ENCODE measurements around the gene PTMA.
"Not testable (repeated sequence)": the region's sequence is repeated elsewhere in the genome, so short reads cannot be mapped to it uniquely, and the experiment has no call there.

PTMA gene

GRCh38 chr2:231707927-231708772, at the start of gene PTMA:
Gene PTMA, plus strand, starts transcription at chr2:231708525. Its CDS starts 182 bp downstream, at chr2:231708707.
- DNase-seq (ENCODE audit: insufficient read length, low spot score) (no peak), FAIRE-seq (no peak)
- no peak for TF ChIP-seq CTCF (IDR thresholded peaks at IDR 0.05; ENCODE audit: insufficient read depth, missing control alignments)

- not testable (repeated sequence) for FAIRE-seq; DNase-seq (ENCODE audit: insufficient read length, low spot score)
Observed at GRCh38 chr2:231660073-231660472, 48.3 kb upstream of the PTMA start.

- TF ChIP-seq CTCF (IDR thresholded peaks at IDR 0.05; ENCODE audit: insufficient read depth, missing control alignments) = no peak
- no peak for FAIRE-seq
- no peak for DNase-seq (ENCODE audit: insufficient read length, low spot score)
Observed at GRCh38 chr2:231660860-231661259, 47.5 kb upstream of the PTMA start.

DNA sequence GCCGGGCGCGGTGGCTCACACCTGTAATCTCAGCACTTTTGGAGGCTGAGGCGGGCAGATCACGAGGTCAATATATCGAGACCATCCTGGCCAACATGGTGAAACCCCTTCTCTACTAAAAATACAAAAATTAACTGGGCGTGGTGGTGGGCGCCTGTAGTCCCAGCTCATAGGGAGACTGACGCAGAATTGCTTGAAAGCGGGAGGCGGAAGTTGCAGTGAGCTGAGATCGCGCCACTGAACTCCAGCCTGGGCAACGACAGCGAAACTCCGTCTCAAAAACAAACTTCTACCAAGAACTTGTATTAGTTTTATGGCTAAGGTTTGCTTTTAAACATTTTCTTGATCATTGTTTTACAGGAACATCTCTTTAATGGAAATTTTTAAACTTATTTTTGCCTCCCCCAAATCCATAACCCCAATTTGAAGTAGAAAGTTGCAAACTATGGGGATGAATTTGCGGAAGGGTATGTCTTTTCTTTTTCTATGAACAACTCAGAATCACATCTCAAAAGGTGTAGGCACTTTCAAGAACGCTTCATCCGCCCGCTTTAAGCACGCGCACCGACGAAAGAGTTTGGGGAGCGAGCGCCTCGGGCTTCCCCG, 46.8 kb upstream of the PTMA start:
- TF ChIP-seq CTCF (IDR thresholded peaks at IDR 0.05; ENCODE audit: insufficient read depth, missing control alignments) = no peak
- FAIRE-seq = no peak
- DNase-seq (ENCODE audit: insufficient read length, low spot score) = no peak

DNA sequence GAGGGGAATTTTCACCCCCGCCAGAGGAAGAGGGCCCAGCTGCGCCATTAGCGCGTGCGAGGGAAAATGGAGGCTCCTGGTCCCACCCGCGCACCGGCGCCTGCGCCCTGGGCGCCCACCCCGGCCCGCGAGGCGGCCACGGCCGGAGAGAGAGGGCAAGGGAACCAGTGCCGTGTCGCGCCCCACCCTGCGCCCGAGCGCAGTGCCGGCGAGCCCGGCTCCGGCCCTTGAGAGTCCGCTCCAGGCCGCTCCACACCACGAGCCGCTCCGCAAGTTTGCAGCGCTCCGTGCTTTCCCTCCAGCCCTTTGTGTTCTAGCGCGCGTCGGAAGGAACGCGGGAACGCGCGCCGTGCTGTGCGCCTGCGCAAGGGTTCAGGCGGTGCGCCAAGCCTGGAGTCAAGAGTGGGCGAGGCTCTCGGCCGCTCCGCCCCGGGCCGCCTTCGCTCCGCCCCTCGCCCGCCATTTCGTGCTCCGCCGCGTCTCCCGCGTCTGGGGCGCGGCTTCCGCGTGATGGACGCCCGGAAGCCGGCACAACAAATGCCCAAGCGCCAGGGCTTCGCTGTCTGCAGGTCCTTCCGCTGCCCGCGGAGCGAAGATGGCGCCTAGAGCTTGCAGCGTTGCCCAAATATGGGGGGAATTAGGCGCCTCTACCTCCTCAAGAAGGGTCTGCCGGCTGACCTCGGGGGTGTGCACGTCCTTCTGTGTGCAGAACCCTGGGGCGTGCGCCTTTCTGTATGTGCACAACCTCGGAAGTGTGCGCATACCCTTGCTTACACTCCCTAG, 46.1 kb upstream of the PTMA start:
- no peak for TF ChIP-seq CTCF (IDR thresholded peaks at IDR 0.05; ENCODE audit: insufficient read depth, missing control alignments)
- DNase-seq (ENCODE audit: insufficient read length, low spot score) = no peak
- FAIRE-seq = no peak

DNA sequence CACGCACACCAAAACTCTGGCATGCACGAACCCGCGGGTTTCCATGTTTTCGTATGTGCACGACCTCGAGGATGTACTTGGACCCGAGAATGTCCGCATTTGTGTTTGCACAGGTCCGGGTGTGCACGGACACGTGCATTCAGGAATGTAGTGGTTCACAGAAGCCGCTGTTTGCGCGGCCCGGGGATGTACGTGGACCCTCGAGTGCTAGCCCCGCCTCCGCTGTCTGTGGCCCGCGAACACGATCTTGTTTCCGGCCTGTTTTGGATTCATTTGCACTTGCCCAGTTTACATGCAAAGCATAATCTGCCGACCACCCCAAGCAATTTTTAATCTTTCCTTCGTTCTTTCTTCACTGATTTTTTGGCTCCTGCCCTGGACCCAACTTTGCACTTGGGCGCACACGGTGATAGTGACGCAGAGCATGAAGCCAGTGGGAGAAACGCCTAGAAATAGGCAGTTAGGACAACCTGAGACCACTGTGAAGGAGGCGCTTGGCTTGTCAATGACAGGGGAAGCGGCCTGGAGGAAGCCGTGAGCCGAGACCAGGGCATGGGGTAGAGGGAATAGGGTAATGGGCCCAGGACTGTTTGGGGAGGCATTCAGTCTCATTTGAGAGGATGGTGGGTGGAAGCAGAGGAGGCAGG, 45.4 kb upstream of the PTMA start:
- FAIRE-seq (no peak), DNase-seq (ENCODE audit: insufficient read length, low spot score) (no peak)
- TF ChIP-seq CTCF (IDR thresholded peaks at IDR 0.05; ENCODE audit: insufficient read depth, missing control alignments) = no peak
